AG09309 (cell line): ENCODE measurements around the gene REEP2.

Experiments
- DNase-seq: peaks from one replicate; pipeline ENCODE4 v3.0.0-alpha.2; 2010; ENCODE audit warnings: low read depth
- H3K4me3 ChIP-seq: 2 replicates; pipeline ENCODE4 v1.5.1; 2011; ENCODE audit warnings: mild to moderate bottlenecking, low read depth, low read length, moderate library complexity; ENCODE audit not compliant: control insufficient read depth
- CTCF ChIP-seq: IDR thresholded peaks from 2 replicates; pipeline ENCODE4 v1.5.1; 2011; ENCODE audit warnings: mild to moderate bottlenecking, low read depth, low read length, inconsistent platforms; ENCODE audit not compliant: insufficient read depth, control insufficient read depth; ENCODE audit errors: missing control alignments

The REEP2 gene

GRCh38 chr5:138418444-138418843, 20.4 kb upstream of the REEP2 start:
- no peak overlapping the region for H3K4me3 ChIP-seq
- DNase-seq: no peak
- TF ChIP-seq CTCF: no peak

- no peak for TF ChIP-seq CTCF
- no peak for DNase-seq
- no peak overlapping the region for H3K4me3 ChIP-seq
Measured at GRCh38 chr5:138425079-138425478, 13.8 kb upstream of the REEP2 start.

GRCh38 chr5:138435943-138436342, 2.9 kb upstream of the REEP2 start:
- TF ChIP-seq CTCF: no peak
- H3K4me3 ChIP-seq: no peak overlapping the region
- no peak for DNase-seq

GRCh38 chr5:138438003-138438723, 694 bp upstream of the REEP2 start:
- DNase-seq: no peak
- H3K4me3 ChIP-seq: peak overlapping the region; percentile 60
- TF ChIP-seq CTCF: no peak

GRCh38 chr5:138439477-138440158, 761 bp downstream of the REEP2 start:
- H3K4me3 ChIP-seq: peak overlapping the region; percentile 60
- TF ChIP-seq CTCF: no peak
- DNase-seq: no peak

- no peak overlapping the region for H3K4me3 ChIP-seq
- DNase-seq: no peak
- no peak for TF ChIP-seq CTCF
Measured at GRCh38 chr5:138440159-138441073, 1.6 kb downstream of the REEP2 start.
